Fibroblast of lung (primary cell): ENCODE data around the gene ARTN.

ENCODE experiments used
- EZH2 ChIP-seq: IDR thresholded peaks from 2 replicates; pipeline ENCODE4 v1.5.1; 2012; ENCODE audit warnings: low read length, control low read depth, mild to moderate bottlenecking; ENCODE audit errors: missing control alignments
- TF ChIP-seq, protein P1 (sequence below), 2 donors: IDR thresholded peaks in 1 of 2; conservative IDR thresholded peaks in 1 of 2; 1 replicate in 1 of 2; 2 replicates in 1 of 2; pipeline ENCODE4 v1.5.1; 2011 to 2012; ENCODE audit warnings: low read length in 2 of 2, control low read depth in 1 of 2, inconsistent platforms in 1 of 2, low read depth in 1 of 2, mild to moderate bottlenecking in 1 of 2

DNA sequence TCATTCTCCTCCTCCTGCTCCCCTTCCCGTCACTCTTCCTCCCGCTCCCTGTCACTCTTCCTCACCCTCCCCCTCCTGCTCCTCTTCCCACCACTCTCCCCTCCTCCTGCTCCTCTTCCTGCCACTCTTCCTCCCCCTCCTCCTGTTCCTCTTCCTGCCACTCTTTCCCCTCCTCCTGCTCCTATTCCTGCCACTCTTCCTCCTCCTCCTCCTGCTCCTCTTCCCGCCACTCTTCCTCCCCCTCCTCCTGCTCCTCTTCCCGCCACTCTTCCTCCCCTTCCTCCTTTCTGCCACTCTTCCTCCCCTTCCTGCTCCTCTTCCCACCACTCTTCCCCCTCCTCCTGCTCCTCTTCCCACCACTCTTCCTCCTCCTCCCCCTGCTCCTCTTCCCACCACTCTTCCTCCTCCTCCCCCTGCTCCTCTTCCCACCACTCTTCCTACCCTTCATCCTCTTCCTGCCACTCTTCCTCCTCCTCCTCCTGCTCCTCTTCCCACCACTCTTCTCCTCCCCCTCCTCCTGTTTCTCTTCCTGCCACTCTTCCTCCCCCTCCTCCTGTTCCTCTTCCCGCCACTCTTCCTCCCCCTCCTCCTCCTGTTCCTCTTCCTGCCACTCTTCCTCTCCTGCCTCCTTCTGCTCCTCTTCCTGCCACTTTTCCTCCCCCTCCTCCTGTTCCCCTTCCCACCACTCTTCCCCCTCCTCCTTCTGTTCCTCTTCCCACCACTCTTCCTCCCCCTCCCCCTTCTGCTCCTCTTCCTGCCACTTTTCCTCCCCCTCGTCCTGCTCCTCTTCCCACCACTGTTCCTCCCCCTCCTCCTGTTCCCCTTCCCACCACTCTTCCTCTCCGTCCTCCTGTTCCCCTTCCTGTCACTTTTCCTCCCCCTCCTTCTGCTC is 28.7 kb upstream of the ARTN start:
- TF ChIP-seq, protein P1, sequence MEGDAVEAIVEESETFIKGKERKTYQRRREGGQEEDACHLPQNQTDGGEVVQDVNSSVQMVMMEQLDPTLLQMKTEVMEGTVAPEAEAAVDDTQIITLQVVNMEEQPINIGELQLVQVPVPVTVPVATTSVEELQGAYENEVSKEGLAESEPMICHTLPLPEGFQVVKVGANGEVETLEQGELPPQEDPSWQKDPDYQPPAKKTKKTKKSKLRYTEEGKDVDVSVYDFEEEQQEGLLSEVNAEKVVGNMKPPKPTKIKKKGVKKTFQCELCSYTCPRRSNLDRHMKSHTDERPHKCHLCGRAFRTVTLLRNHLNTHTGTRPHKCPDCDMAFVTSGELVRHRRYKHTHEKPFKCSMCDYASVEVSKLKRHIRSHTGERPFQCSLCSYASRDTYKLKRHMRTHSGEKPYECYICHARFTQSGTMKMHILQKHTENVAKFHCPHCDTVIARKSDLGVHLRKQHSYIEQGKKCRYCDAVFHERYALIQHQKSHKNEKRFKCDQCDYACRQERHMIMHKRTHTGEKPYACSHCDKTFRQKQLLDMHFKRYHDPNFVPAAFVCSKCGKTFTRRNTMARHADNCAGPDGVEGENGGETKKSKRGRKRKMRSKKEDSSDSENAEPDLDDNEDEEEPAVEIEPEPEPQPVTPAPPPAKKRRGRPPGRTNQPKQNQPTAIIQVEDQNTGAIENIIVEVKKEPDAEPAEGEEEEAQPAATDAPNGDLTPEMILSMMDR (conservative IDR thresholded peaks at IDR 0.05 in 1 of 2, IDR thresholded peaks at IDR 0.05 in 1 of 2; ENCODE audit: low read depth in 1 of 2, low read length in 2 of 2), result no peak
- no peak for TF ChIP-seq EZH2
